Inflammatory macrophage treated with lipopolysaccharide for 4 hours (primary cell): Measurements from ENCODE around the gene ZBTB7B.
A peak's percentile ranks its signal among the peaks of the same experiment; 100 is the strongest.
"Not testable (repeated sequence)": the region's sequence is repeated elsewhere in the genome, so short reads cannot be mapped to it uniquely, and the experiment has no call there.

Experiments
- DNase-seq: peaks from one replicate; pipeline ENCODE4 v3.0.0-alpha.2; 2020

The ZBTB7B gene

DNA sequence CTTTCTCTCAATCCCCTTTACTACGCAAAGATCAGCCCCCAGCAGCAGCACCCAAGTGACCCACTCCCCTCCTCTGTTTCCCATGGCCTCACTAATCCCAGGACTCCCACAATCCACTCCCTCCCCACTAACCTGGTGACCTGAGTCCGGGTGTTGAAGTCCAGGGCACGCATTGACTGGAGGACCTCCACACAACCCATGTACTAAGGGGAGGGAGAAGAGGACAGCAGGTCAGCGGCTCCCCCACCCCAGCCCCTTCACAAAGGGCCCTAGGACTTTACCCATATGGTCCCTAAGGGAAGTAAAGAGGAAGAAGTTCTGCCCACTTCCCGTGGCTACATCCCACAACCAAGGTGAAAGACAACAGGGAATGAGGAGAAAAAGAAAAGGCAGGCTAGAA lies 33.4 kb upstream of the ZBTB7B start:
- no peak for DNase-seq

GRCh38 chr1:154969860-154970452 lies 32.6 kb upstream of the ZBTB7B start:
- no peak for DNase-seq

GRCh38 chr1:154970631-154971340 lies 31.8 kb upstream of the ZBTB7B start, which contains the start of gene SHC1:
Gene SHC1, minus strand, starts transcription at chr1:154970747. Its CDS starts 221 bp downstream, at chr1:154970526.
- DNase-seq = peak; percentile 70

DNA sequence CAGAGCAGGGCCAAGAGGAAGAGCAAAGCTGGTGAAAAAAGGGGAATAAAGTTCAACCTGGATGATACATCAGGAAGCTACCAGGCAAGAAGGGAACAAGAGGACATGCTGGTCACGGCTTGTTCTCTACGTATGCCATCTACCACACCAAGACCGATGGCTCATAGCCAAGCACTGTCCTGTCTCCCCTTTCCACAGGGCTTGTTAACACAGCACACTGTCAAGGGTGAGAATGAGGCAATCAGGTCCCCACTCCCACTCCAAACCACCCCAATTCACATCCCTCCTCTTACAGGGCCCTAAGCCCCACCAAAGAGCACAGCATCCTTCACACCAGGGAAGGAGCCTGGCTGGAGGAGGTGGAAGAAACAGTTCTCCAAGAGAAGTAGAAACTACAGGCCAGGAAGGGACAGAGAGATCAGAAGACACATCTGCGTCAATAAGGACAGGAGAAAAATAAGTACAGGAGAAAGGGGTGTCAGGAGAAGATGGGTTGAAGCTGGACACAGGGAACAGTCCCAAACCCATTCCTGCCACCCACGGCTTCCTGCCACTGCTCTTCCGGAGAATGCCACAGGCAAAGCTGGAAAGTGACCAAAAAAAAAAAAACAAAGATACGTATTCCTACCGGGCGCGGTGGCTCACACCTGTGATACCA lies 31.1 kb upstream of the ZBTB7B start:
- peak; percentile 29 for DNase-seq

GRCh38 chr1:154972213-154972516 lies 30.4 kb upstream of the ZBTB7B start:
- DNase-seq = no peak

- no peak for DNase-seq
These were observed 29.9 kb upstream of the ZBTB7B start for GRCh38 chr1:154972517-154973343.

DNA sequence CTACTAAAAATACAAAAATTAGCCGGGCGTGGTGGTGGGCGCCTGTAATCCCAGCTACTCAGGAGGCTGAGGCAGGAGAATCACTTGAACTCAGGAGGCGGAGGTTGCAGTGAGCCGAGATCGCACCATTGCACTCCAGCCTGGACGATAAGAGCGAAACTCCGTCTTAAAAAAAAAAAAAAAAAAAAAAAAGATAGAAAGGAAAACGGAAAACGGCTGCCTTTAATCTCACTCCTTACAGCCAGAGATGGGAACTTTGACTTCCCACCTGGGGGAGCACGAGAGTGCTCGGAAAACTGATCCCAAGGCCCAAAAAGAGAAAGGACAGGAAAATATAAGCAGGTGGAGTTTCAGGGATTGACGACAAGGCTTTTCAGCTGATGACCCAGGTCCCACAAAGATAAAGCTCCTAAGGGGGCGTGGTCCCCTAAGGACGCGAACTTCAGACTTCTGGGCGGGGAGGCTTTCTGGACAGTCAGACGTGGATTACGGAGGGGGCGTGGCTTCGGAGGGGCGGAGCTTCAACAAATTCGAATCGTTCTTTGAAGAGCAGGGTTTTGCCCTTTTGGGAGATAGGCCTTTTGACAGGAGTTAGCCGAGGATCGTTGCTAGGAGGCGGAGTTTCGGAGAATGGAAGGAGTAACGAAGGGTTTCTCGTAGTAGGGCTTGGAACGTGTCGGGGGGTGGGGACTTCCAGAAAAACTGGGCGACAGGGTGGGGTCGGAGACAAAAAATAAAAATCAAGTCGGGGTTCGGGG lies 29.1 kb upstream of the ZBTB7B start:
- DNase-seq = peak; percentile 97

DNA sequence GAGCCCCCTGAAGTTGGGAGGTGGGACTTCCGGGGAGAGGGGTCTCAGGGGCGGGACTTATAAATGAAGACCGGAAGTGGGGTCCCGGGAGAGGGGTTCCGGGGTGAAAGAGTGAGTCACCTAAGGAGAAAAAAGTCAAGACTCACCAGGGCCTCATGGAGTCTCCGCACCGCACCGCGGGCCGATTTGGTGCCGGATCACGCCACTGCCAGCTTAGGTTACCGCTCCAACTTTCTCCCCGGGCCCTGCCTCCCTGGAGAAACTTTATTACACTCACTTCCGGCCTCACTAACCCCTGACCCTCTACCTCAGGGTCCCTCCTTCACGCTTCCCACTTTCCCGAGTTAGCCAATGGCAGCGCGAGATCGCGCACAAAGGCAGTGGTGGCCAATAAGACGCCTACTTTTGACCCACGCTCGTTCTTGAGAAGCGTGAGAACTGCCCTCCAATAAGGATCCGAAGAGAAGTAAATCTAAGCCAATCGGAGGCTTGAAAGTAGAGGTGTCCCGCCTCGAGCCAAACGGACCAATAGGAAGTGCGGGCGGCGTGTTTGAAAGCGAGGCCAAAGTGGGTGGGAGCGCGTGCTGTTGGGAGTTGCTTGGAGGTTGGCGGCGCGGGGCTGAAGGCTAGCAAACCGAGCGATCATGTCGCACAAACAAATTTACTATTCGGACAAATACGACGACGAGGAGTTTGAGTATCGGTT lies 28.3 kb upstream of the ZBTB7B start, which contains the start of gene CKS1B:
Gene CKS1B, plus strand, starts transcription at position 580 of the 706 bp plus-strand sequence. Its CDS starts 65 bp downstream, at position 645.
- DNase-seq = peak; percentile 100

- DNase-seq = peak; percentile 98
These were observed 27.7 kb upstream of the ZBTB7B start for GRCh38 chr1:154974808-154975408.

DNA sequence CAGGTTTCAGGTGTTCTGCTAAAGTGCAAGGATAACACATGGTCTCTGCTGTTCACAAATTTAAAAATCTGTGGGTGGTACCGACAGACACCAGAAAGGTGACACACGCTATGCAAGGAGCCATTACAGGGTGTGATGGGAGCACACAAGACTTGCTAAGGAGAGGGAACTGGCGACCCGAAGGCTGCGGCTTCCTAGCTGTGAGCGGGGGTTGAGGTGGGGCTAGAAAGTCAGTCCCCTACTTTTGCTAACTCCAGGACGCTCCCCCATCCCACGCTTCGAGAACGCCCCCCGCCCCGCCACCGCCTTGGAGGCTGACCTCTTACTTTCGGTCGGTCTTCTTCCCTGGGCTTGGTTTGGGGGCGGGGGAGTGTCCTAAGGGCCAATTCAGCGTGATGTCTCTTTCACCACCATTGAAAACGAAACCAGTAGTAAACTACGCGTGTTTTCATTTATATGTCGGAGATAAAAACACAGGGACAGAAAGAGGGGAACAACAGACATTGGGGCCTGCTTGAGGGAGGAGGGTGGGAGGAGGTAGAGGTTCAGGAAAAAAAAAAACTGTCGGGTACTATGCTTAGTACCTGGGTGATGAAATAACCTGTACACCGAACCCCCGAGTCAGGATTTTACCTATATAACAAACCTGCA lies 27.1 kb upstream of the ZBTB7B start:
- peak; percentile 94 for DNase-seq

DNA sequence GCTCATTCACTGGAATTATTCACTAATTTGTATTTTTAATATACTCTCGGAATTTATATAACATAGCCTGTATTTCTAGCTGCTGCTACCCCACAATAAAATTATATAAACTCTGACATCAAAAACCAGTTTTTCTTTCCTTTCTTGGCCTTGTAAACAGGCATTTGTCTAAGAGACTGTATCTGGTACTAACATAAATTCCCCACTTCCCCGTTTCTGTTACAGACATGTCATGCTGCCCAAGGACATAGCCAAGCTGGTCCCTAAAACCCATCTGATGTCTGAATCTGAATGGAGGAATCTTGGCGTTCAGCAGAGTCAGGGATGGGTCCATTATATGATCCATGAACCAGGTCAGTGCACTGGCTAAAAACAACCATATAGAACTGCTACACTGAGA lies 24.8 kb upstream of the ZBTB7B start:
- not testable (repeated sequence) for DNase-seq

DNA sequence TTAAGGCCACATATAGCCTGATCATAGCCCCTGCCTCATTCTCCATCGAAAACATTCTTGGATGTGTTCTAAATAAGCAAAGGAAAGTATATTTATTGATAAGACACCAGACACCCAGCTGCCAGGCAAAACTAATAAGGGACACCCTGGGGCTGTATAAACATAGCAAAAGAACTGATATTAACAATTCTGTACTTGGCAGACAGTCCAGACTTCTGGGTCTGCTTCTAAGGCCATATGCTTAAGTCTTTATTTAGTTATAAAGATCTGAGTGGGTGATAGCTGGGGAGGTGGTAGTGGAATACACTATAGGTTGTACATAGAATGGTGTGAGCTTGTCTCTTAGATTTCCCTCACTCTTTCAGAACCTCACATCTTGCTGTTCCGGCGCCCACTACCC lies 24.2 kb upstream of the ZBTB7B start:
- DNase-seq = no peak

GRCh38 chr1:154982341-154982740 lies 20.3 kb upstream of the ZBTB7B start:
- DNase-seq = no peak

DNA sequence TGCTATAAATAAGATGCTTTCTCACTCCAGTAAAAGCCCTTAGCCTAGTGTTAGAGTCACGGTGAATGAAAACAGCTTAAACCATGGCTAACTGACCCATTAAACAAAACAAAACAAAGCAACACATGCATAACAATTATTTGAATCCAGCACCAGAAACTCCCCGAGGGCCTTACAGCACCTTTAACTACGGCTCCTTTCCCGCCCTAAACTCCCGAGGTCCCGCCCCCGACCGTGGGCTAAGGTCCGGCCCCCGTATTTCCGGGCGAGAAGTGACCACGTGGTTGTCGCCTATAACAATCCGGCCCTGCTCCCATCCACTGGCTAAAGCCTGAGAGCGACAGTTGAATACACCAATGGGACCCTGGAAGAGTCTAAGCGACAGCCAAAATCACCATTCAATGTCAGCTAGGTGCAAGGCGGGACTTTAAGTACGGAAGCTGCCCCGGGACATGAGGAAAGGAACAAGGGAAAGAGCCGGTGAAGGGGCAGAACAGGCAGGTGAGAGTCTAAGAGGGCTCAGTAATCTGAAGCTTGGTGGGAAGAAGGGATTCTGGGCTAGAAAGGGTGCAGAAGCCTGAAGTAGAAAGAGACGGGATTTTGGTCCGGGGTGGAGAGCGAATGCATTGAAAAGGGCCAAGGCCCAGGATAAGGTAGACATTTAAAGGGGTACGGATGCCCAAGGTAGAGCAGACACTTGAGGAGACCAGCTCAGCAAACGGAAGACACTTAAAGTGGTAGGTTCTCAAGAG lies 19.5 kb upstream of the ZBTB7B start, which contains the start of gene FLAD1:
Gene FLAD1, plus strand, starts transcription at position 448 of the 752 bp plus-strand sequence. CDS start 351 bp downstream, outside the sequence.
- peak; percentile 99 for DNase-seq

DNA sequence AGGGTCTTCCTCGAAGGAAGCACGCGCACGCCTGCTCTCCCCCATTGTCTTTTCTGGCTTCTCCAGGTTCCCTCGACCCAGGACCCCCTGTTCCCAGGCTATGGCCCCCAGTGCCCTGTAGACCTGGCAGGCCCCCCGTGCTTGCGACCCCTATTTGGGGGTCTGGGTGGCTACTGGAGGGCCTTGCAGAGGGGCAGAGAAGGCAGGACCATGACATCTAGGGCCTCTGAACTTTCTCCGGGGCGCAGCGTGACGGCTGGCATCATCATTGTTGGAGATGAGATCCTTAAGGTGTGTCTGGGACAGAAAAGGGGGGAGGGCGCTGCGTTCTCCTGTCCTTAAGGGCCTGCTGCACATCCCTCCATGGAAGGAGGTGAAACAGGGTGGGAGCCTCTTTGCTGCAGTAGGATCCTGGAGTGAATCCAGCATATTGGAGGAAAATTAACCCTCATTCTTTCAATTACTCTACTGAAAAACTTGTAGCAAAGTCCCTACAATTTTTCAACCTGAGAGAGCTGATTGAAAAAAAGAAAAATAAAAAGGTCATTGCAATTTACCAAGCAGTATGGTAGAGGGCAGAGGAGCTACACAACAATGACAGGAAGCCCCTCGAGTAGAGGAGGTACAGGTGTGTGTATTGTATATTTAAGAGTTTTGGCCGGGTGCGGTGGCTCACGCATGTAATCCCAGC lies 18.7 kb upstream of the ZBTB7B start:
- no peak for DNase-seq

- not testable (repeated sequence) for DNase-seq
These were observed 15.9 kb upstream of the ZBTB7B start for GRCh38 chr1:154986736-154987135.

DNA sequence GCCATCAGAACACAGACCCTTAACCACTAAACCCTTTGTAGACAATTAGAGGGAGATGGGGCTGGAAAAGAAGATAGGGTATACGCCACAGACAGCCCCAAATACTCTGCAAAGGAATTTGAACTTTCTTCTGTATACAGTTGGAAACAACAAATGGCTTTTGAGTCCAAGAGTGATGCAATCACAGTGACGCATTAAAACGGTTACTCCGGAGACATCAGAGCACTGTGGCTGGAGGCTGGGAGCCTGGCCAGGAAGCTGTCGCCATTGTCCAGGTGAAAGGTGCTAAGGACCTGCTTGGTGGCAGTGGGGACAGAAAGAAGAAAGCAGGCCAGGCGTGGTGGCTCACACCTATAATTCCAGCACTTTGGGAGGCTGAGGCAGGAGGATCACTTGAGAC lies 15.3 kb upstream of the ZBTB7B start:
- no peak for DNase-seq

DNA sequence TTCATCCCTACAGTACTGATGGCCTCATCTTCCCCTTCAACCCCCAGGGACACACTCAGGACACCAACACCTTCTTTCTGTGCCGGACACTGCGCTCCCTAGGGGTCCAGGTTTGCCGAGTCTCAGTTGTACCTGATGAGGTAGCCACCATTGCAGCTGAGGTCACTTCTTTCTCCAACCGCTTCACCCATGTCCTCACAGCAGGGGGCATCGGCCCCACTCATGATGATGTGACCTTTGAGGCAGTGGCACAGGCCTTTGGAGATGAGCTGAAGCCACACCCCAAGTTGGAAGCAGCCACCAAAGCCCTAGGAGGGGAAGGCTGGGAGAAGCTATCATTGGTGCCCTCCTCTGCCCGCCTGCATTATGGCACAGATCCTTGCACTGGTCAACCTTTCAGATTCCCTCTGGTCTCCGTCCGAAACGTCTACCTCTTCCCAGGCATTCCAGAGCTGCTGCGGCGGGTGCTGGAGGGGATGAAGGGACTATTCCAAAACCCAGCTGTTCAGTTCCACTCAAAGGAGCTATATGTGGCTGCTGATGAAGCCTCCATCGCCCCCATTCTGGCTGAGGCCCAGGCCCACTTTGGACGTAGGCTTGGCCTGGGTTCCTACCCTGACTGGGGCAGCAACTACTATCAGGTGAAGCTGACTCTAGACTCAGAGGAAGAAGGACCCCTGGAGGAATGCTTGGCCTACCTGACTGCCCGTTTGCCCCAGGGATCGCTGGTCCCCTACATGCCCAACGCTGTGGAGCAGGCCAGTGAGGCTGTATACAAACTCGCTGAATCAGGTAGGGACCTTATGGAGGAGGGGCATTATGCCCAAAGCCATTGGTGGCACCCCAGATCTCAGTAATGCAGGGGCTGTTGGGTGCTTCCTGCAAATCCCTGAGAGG lies 14.3 kb upstream of the ZBTB7B start:
- DNase-seq = no peak
